Omental fat pad (tissue), 4 donors: Measurements from ENCODE around the gene KIAA0930. TPM values are rescaled to one million over a fixed set of nuclear protein-coding genes. Genes with fewer than 3 reads are reported as not detected.
A peak's percentile ranks its signal among the peaks of the same experiment; 100 is the strongest.

Experiments
- ATAC-seq: fragments of 150-250 bp; one replicate; pipeline ENCODE4 v1.9.1; 2016; ENCODE audit warnings: mild to moderate bottlenecking, moderate library complexity; ENCODE audit not compliant: low FRiP score
- DNase-seq: peaks from one replicate; pipeline ENCODE4 v3.0.0-alpha.2; 2019; ENCODE audit warnings: low spot score
- CTCF ChIP-seq, 3 donors: fragments of 450-650 bp; IDR thresholded peaks; one replicate each; pipeline ENCODE4 v1.5.1; 2016 to 2017; ENCODE audit warnings: antibody characterized with exemption in 3 of 3, mild to moderate bottlenecking in 3 of 3, moderate library complexity in 2 of 3
- total RNA-seq, 4 donors: library from RNA; depleted of rRNA; stranded (reverse); fragments of >200 nt; gene quantifications; one replicate each; pipeline ENCODE4 v1.1.0, GENCODE V29; 2016

Gene KIAA0930
- total RNA-seq, 4 donors from 2014 or later: 27.4 to 58.8 (median 50.2) TPM

- peak; percentile 79 for ATAC-seq
- peak; percentile 80 for DNase-seq
- TF ChIP-seq CTCF (IDR thresholded peaks at IDR 0.05): peak in 2 of 3 donors; percentile 77 to 88
Measured at GRCh38 chr22:45268958-45269844, 28.5 kb upstream of the KIAA0930 start.

GRCh38 chr22:45268167-45268957 is 27.7 kb upstream of the KIAA0930 start:
- ATAC-seq (peak; percentile 4), DNase-seq (no peak)

GRCh38 chr22:45265535-45265934 is 24.8 kb upstream of the KIAA0930 start:
- no peak for TF ChIP-seq CTCF (IDR thresholded peaks at IDR 0.05)
- ATAC-seq (no peak), DNase-seq (no peak)

More at GRCh38 chr22:45268167-45268957, 27.7 kb upstream of the KIAA0930 start:
- no peak for TF ChIP-seq CTCF (IDR thresholded peaks at IDR 0.05)

GRCh38 chr22:45263463-45264269 is 23.0 kb upstream of the KIAA0930 start:
- DNase-seq: no peak
- TF ChIP-seq CTCF (IDR thresholded peaks at IDR 0.05): no peak
- ATAC-seq: peak; percentile 73

GRCh38 chr22:45262931-45263462 is 22.3 kb upstream of the KIAA0930 start:
- DNase-seq (no peak), ATAC-seq (no peak)
- TF ChIP-seq CTCF (IDR thresholded peaks at IDR 0.05): no peak

GRCh38 chr22:45262195-45262930 is 21.7 kb upstream of the KIAA0930 start:
- no peak for DNase-seq
- TF ChIP-seq CTCF (IDR thresholded peaks at IDR 0.05): no peak
- no peak for ATAC-seq
